ENCODE results near the gene TMC4. TPM values are rescaled to one million over a fixed set of nuclear protein-coding genes. Genes with fewer than 3 reads are reported as not detected.

Gene TMC4
- total and polyA plus RNA-seq, 2 donors (not counting 1 experiment from before 2014, with no cell fraction given): not detected

GRCh38 chr19:54193011-54193410 lies 20.1 kb upstream of the TMC4 start:
- H3K27ac Mint-ChIP-seq: no peak overlapping the region
- POLR2A ChIA-PET: interaction anchor here (0.7 kb wide), 1 partner anchor 1393 kb away, joined by 5 read pairs; no protein-coding TSS in a partner anchor

More at GRCh38 chr19:54193011-54193410, 20.1 kb upstream of the TMC4 start:
- no peak overlapping the region for H3K4me3 ChIP-seq (ENCODE audit: control extremely low read depth in 1 of 5, extremely low read depth in 1 of 5, insufficient read depth in 1 of 5, low read depth in 2 of 5, low read length in 4 of 5)
- peaks cover 17 to 20% of the 10 kb centered on the region in 2 donors for H3K4me1 ChIP-seq (ENCODE audit: control insufficient read depth in 2 of 2, insufficient read depth in 2 of 2, low read length in 2 of 2)
- TF ChIP-seq EZH2 (IDR thresholded peaks at IDR 0.05; ENCODE audit: borderline replicate concordance, insufficient read depth, low read depth, low read length, poor library complexity, severe bottlenecking): no peak
- no peak for TF ChIP-seq CTCF (IDR thresholded peaks at IDR 0.05)
- no peaks in the 10 kb centered on the region for H3K9me3 ChIP-seq (ENCODE audit: control extremely low read depth in 1 of 3, control insufficient read depth in 2 of 3, insufficient read depth in 1 of 3, low read length in 2 of 3)
- peaks cover 0 to 19% of the 10 kb centered on the region in 2 experiments for H3K36me3 ChIP-seq (replicated peaks in 1 of 2; ENCODE audit: control extremely low read depth in 1 of 2, control insufficient read depth in 1 of 2, extremely low read depth in 1 of 2, insufficient read depth in 2 of 2, low read length in 1 of 2)
- no peaks in the 10 kb centered on the region for H3K27me3 Mint-ChIP-seq
- 98% methylated on average over 10 of the region's 11 CpGs for WGBS (ENCODE audit: insufficient coverage)
- intact Hi-C loops (cut with micrococcal nuclease): no loop called here
- CTCF ChIA-PET: interaction anchor here (4.7 kb wide), 1 partner anchor 23 kb away, joined by 50 read pairs; the partner anchor contains the start of gene TMC4
- peaks cover 18% of the 10 kb centered on the region for H4K20me1 ChIP-seq (ENCODE audit: control insufficient read depth, insufficient read depth, low read length, poor library complexity, severe bottlenecking)
- H2AFZ ChIP-seq (ENCODE audit: insufficient read depth, low read depth, low read length, poor library complexity, severe bottlenecking): no peak overlapping the region
- H3K4me3 Mint-ChIP-seq: peak overlapping the region; percentile 67
- no peaks in the 10 kb centered on the region for H3K27me3 ChIP-seq (replicated peaks in 1 of 4; ENCODE audit: control extremely low read depth in 1 of 4, control insufficient read depth in 3 of 4, insufficient read depth in 4 of 4, low read length in 3 of 4)
- H3K27ac ChIP-seq (ENCODE audit: low read length in 2 of 2): no peak overlapping the region
- no peak for DNase-seq
- H3K4me1 Mint-ChIP-seq: peaks cover 29% of the 10 kb centered on the region
- ATAC-seq (ENCODE audit: low read depth): no peak
- H3K9ac ChIP-seq (ENCODE audit: low read length): no peak overlapping the region
- no peak overlapping the region for H3K4me2 ChIP-seq (replicated peaks; ENCODE audit: low read depth, low read length, poor library complexity, severe bottlenecking)
- peaks cover 20% of the 10 kb centered on the region for H3K79me2 ChIP-seq (ENCODE audit: control insufficient read depth, insufficient read depth, low read length)
- no peaks in the 10 kb centered on the region for H3K9me3 Mint-ChIP-seq (ENCODE audit: insufficient read depth)

All from B cell (primary cell).